ENCODE data around the gene REELD1.

GRCh38 chr4:146274774-146275173, 60.4 kb downstream of the REELD1 start:
- no peak for TF ChIP-seq CTCF (conservative IDR thresholded peaks at IDR 0.05 in 1 of 2, IDR thresholded peaks at IDR 0.05 in 1 of 2; ENCODE audit: low read depth in 1 of 2, low read length in 2 of 2)
- no peak for TF ChIP-seq EZH2 (IDR thresholded peaks at IDR 0.05; ENCODE audit: low read length, missing control alignments)
